ENCODE data around the gene MOGAT2. TPM values are rescaled to one million over a fixed set of nuclear protein-coding genes. Genes with fewer than 3 reads are reported as not detected.

The MOGAT2 gene
- total and polyA plus RNA-seq, 2 donors (not counting 3 experiments of a cell fraction or from before 2014, with no cell fraction given): not detected

GRCh38 chr11:75762885-75763284, 45.2 kb downstream of the MOGAT2 start:
- CTCF ChIA-PET: interaction anchor here (0.6 to 1.6 kb wide), 3 partner anchors 40 to 476 kb away, joined by 3 to 4 read pairs (median 4); no protein-coding TSS in a partner anchor

More at GRCh38 chr11:75762885-75763284, 45.2 kb downstream of the MOGAT2 start:
- no peak for FAIRE-seq
- H3K9me1 ChIP-seq (replicated peaks; ENCODE audit: control insufficient read depth, extremely low read depth, insufficient read depth, low read length): no peaks in the 10 kb centered on the region
- POLR2A ChIA-PET: no interaction called here
- H3K9ac ChIP-seq (replicated peaks; ENCODE audit: extremely low read depth, insufficient read depth, low read length): no peak overlapping the region
- no peak for TF ChIP-seq CTCF (IDR thresholded peaks at IDR 0.05; ENCODE audit: extremely low read depth in 1 of 2, insufficient read depth in 1 of 2, low read depth in 1 of 2, low read length in 2 of 2)
- TF ChIP-seq MAX (IDR thresholded peaks at IDR 0.05; ENCODE audit: insufficient read depth, insufficient read length): no peak
- no peak for TF ChIP-seq JUN (IDR thresholded peaks at IDR 0.05; ENCODE audit: borderline replicate concordance, insufficient read depth, insufficient read length, low read depth)
- no peak for TF ChIP-seq POLR2AphosphoS5 (IDR thresholded peaks at IDR 0.05; ENCODE audit: insufficient read depth, low read depth, low read length)
- TF ChIP-seq GATA2 (IDR thresholded peaks at IDR 0.05; ENCODE audit: insufficient read depth, insufficient read length, low read depth, low read length): no peak
- no peak for TF ChIP-seq EZH2 (IDR thresholded peaks at IDR 0.05; ENCODE audit: borderline replicate concordance, low read depth, low read length, severe bottlenecking)
- TF ChIP-seq POLR2A (IDR thresholded peaks at IDR 0.05; ENCODE audit: low read depth, low read length): no peak
- TF ChIP-seq FOS (IDR thresholded peaks at IDR 0.05; ENCODE audit: borderline replicate concordance, insufficient read depth, low read length): no peak
- TF ChIP-seq MYC (IDR thresholded peaks at IDR 0.05; ENCODE audit: low read depth, low read length): no peak
- H3K4me1 ChIP-seq (ENCODE audit: control insufficient read depth, extremely low read depth, insufficient read depth, low read length): peaks cover 20% of the 10 kb centered on the region
- dilution Hi-C loops (cut with MboI; ENCODE audit: extremely low pct_ligation_motif_present, low sequenced_read_pairs): no loop called here
- no peaks in the 10 kb centered on the region for H4K20me1 ChIP-seq (replicated peaks; ENCODE audit: control insufficient read depth, extremely low read depth, insufficient read depth, low read length)
- BruUV-seq (replicated peaks): no TSS peak
- no peak overlapping the region for H2AFZ ChIP-seq (ENCODE audit: low read depth, low read length)
- H3K27ac ChIP-seq (ENCODE audit: insufficient read depth, low read depth, low read length): no peak overlapping the region
- H3K36me3 ChIP-seq (ENCODE audit: control insufficient read depth in 2 of 2, extremely low read depth in 1 of 2, insufficient read depth in 2 of 2, low read length in 2 of 2): no peaks in the 10 kb centered on the region
- no peaks in the 10 kb centered on the region for H3K79me2 ChIP-seq (ENCODE audit: control insufficient read depth, insufficient read depth, low read length)
- no peaks in the 10 kb centered on the region for H3K9me3 ChIP-seq (replicated peaks; ENCODE audit: control insufficient read depth, insufficient read depth, low read length)
- no peak overlapping the region for H3K4me2 ChIP-seq (ENCODE audit: insufficient read depth, low read length)
- intact Hi-C loops (cut with micrococcal nuclease): no loop called here
- no peak overlapping the region for H3K4me3 ChIP-seq (replicated peaks in 1 of 3; ENCODE audit: insufficient read depth in 1 of 3, low read depth in 1 of 3, low read length in 3 of 3)
- no peaks in the 10 kb centered on the region for H3K27me3 ChIP-seq (ENCODE audit: control insufficient read depth in 2 of 2, insufficient read depth in 2 of 2, low read length in 2 of 2)
- DNase-seq (ENCODE audit: low read depth, low spot score): no peak
